GM12892 (cell line): ENCODE measurements around the gene PALLD.

ENCODE experiments used
- POLR2A ChIP-seq: IDR thresholded peaks from 2 replicates; pipeline ENCODE4 v1.6.1; 2011; ENCODE audit warnings: low read depth, low read length, control low read depth
- POLR2AphosphoS5 ChIP-seq: IDR thresholded peaks from 2 replicates; pipeline ENCODE4 v1.6.1; 2011; ENCODE audit warnings: low read depth, low read length, control low read depth
- TAF1 ChIP-seq: IDR thresholded peaks from 2 replicates; pipeline ENCODE4 v1.6.1; 2011; ENCODE audit warnings: low read depth, mild to moderate bottlenecking, control low read depth, low read length, borderline replicate concordance

DNA sequence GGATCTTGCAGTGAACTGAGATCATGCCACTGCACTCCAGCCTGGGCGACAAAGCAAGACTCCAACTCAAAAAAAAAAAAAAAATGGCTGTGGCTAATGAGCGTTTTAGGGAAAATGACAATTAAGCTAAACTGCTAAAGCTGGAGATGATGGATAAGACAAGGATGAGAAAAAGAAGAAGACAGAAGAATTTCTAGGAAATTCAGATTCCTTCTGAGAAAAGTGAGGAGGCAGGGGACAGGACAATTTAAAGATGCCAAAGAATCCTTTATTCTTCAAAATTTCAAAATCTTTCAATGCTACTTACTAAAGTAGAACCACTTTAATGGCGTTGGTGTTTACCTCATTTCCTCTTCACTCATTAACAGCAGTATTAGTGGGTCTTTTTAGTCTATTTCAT lies 7.7 kb downstream of the PALLD start:
- TF ChIP-seq POLR2AphosphoS5 (no peak), POLR2A (no peak), TAF1 (no peak)
